T47D (cell line): ENCODE data around the gene C2orf92.

ENCODE experiments used
- DNase-seq, 2 experiments: peaks; one replicate each; pipeline versions ENCODE4 v3.0.0 to v3.0.0-alpha.2; 2011 to 2012; ENCODE audit warnings: low read depth in 1 of 2, low spot score in 1 of 2
- JUND ChIP-seq: IDR thresholded peaks from 2 replicates; pipeline ENCODE4 v1.6.1; 2012; ENCODE audit warnings: low read depth
- in situ Hi-C: cut with HindIII; loops from 2 replicates; pipeline ENCODE4 v1.10.0; 2016; ENCODE audit warnings: low sequenced_read_pairs, low pct_unique_long_range_greater_than_20kb

The C2orf92 gene

GRCh38 chr2:97714084-97714949 is 44.8 kb downstream of the C2orf92 start:
- TF ChIP-seq JUND: no peak

GRCh38 chr2:97714950-97715652 is 45.6 kb downstream of the C2orf92 start:
- TF ChIP-seq JUND: no peak
- no peak for DNase-seq
- in situ Hi-C loops: no loop called here

More at GRCh38 chr2:97714084-97714949, 44.8 kb downstream of the C2orf92 start:
- DNase-seq: no peak
- in situ Hi-C loops: no loop called here

GRCh38 chr2:97715951-97716694 is 46.6 kb downstream of the C2orf92 start:
- no peak for DNase-seq
- in situ Hi-C loops: no loop called here
- TF ChIP-seq JUND: no peak

GRCh38 chr2:97716695-97717612 is 47.4 kb downstream of the C2orf92 start:
- DNase-seq: no peak
- in situ Hi-C loops: no loop called here
- TF ChIP-seq JUND: no peak

GRCh38 chr2:97717613-97717995 is 48.1 kb downstream of the C2orf92 start:
- in situ Hi-C loops: no loop called here
- TF ChIP-seq JUND: no peak
- no peak for DNase-seq

GRCh38 chr2:97718051-97718882 is 48.8 kb downstream of the C2orf92 start:
- DNase-seq: no peak
- in situ Hi-C loops: no loop called here
- no peak for TF ChIP-seq JUND

- in situ Hi-C loops: no loop called here
- no peak for DNase-seq
- no peak for TF ChIP-seq JUND
Observed at GRCh38 chr2:97718942-97719341, 49.4 kb downstream of the C2orf92 start.

GRCh38 chr2:97719362-97720155 is 50.0 kb downstream of the C2orf92 start:
- in situ Hi-C loops: no loop called here
- TF ChIP-seq JUND: no peak
- DNase-seq: no peak

GRCh38 chr2:97720746-97721145 is 51.2 kb downstream of the C2orf92 start:
- TF ChIP-seq JUND: no peak
- in situ Hi-C loops: no loop called here
- DNase-seq: no peak

- no peak for DNase-seq
- in situ Hi-C loops: no loop called here
- no peak for TF ChIP-seq JUND
Observed at GRCh38 chr2:97722227-97722626, 52.7 kb downstream of the C2orf92 start.
